Glutamatergic neuron (in vitro differentiated cells): ENCODE data around the gene APEX2. TPM values are rescaled to one million over a fixed set of nuclear protein-coding genes. Genes with fewer than 3 reads are reported as not detected.

Source experiments
- DNase-seq: peaks from one replicate; pipeline ENCODE4 v3.0.0; 2022
- H3K27ac Mint-ChIP-seq: one replicate; pipeline ENCODE4 v1.8.0; 2020; ENCODE audit warnings: mild to moderate bottlenecking, mixed read lengths, inconsistent platforms; ENCODE audit not compliant: unreplicated experiment
- H3K27me3 Mint-ChIP-seq: one replicate; pipeline ENCODE4 v1.8.0; 2020; ENCODE audit warnings: mild to moderate bottlenecking, moderate library complexity, mixed read lengths, inconsistent platforms; ENCODE audit not compliant: unreplicated experiment
- H3K36me3 Mint-ChIP-seq: one replicate; pipeline ENCODE4 v1.8.0; 2020; ENCODE audit warnings: mild to moderate bottlenecking, mixed read lengths, inconsistent platforms; ENCODE audit not compliant: unreplicated experiment
- H3K4me1 Mint-ChIP-seq: one replicate; pipeline ENCODE4 v1.8.0; 2020; ENCODE audit warnings: mild to moderate bottlenecking, low read depth, mixed read lengths, inconsistent platforms; ENCODE audit not compliant: unreplicated experiment
- H3K4me3 Mint-ChIP-seq: one replicate; pipeline ENCODE4 v1.8.0; 2020; ENCODE audit warnings: mild to moderate bottlenecking, mixed read lengths, inconsistent platforms; ENCODE audit not compliant: unreplicated experiment
- H3K9me3 Mint-ChIP-seq: one replicate; pipeline ENCODE4 v1.8.0; 2020; ENCODE audit warnings: mild to moderate bottlenecking, moderate library complexity, mixed read lengths, inconsistent platforms; ENCODE audit not compliant: unreplicated experiment
- CTCF ChIP-seq: fragments of 200-600 bp; sonication (generic); IDR thresholded peaks from one replicate; pipeline ENCODE4 v1.5.0; 2021; ENCODE audit not compliant: partially characterized antibody, unreplicated experiment
- total RNA-seq: library from RNA; stranded (reverse); fragmentation: NEBNext Ultra II Directional; extraction: Animal tissue kit (Norgen Biotek cat#: 25700); gene quantifications from one replicate; pipeline ENCODE4 v1.2.1, GENCODE V29; 2021; ENCODE audit not compliant: unreplicated experiment

APEX2 gene
- total RNA-seq, 1 donor from 2014 or later: 6.2 TPM

- no peaks in the 10 kb centered on the region for H3K4me1 Mint-ChIP-seq
- no peaks in the 10 kb centered on the region for H3K9me3 Mint-ChIP-seq
- H3K27ac Mint-ChIP-seq: no peak overlapping the region
- DNase-seq: no peak
- H3K4me3 Mint-ChIP-seq: no peak overlapping the region
- no peaks in the 10 kb centered on the region for H3K36me3 Mint-ChIP-seq
- H3K27me3 Mint-ChIP-seq: no peaks in the 10 kb centered on the region
- no peak for TF ChIP-seq CTCF
These were observed 14.7 kb downstream of the APEX2 start for GRCh38 chrX:55014897-55015299.

- H3K36me3 Mint-ChIP-seq: no peaks in the 10 kb centered on the region
- no peak for DNase-seq
- TF ChIP-seq CTCF: no peak
- no peaks in the 10 kb centered on the region for H3K9me3 Mint-ChIP-seq
- H3K4me1 Mint-ChIP-seq: no peaks in the 10 kb centered on the region
- H3K27ac Mint-ChIP-seq: no peak overlapping the region
- H3K4me3 Mint-ChIP-seq: no peak overlapping the region
- H3K27me3 Mint-ChIP-seq: no peaks in the 10 kb centered on the region
These were observed 26.0 kb downstream of the APEX2 start for GRCh38 chrX:55026143-55026542.

GRCh38 chrX:55026840-55027239 lies 26.7 kb downstream of the APEX2 start:
- Mint-ChIP-seq H3K36me3 (no peaks in the 10 kb centered on the region), H3K27me3 (no peaks in the 10 kb centered on the region), H3K4me3 (no peak overlapping the region), H3K27ac (no peak overlapping the region), H3K4me1 (no peaks in the 10 kb centered on the region), H3K9me3 (no peaks in the 10 kb centered on the region)
- TF ChIP-seq CTCF: no peak
- DNase-seq: no peak

GRCh38 chrX:55028040-55028439 lies 27.9 kb downstream of the APEX2 start:
- no peak for TF ChIP-seq CTCF
- no peak for DNase-seq
- no peak overlapping the region for H3K27ac Mint-ChIP-seq
- H3K36me3 Mint-ChIP-seq: no peaks in the 10 kb centered on the region
- H3K4me1 Mint-ChIP-seq: no peaks in the 10 kb centered on the region
- no peaks in the 10 kb centered on the region for H3K27me3 Mint-ChIP-seq
- H3K9me3 Mint-ChIP-seq: no peaks in the 10 kb centered on the region
- no peak overlapping the region for H3K4me3 Mint-ChIP-seq

- no peaks in the 10 kb centered on the region for H3K9me3 Mint-ChIP-seq
- H3K27me3 Mint-ChIP-seq: no peaks in the 10 kb centered on the region
- DNase-seq: no peak
- no peak overlapping the region for H3K4me3 Mint-ChIP-seq
- H3K27ac Mint-ChIP-seq: no peak overlapping the region
- no peak for TF ChIP-seq CTCF
- no peaks in the 10 kb centered on the region for H3K4me1 Mint-ChIP-seq
- H3K36me3 Mint-ChIP-seq: no peaks in the 10 kb centered on the region
These were observed 28.4 kb downstream of the APEX2 start for GRCh38 chrX:55028611-55029010.
